RWPE2 (cell line): Measurements from ENCODE around the gene CRYZL1.
"Not testable (repeated sequence)": the region's sequence is repeated elsewhere in the genome, so short reads cannot be mapped to it uniquely, and the experiment has no call there.

ENCODE experiments used
- ATAC-seq: fragments of 200-7000 bp; cut with Tn5 transposase; 3 replicates; pipeline ENCODE4 v1.9.1; 2021; ENCODE audit warnings: low read depth
- DNase-seq: peaks from one replicate; pipeline ENCODE4 v3.0.0-alpha.2; 2020; ENCODE audit warnings: low spot score
- H3K27ac ChIP-seq: fragments of 450-650 bp; 2 replicates; pipeline ENCODE4 v1.5.1; 2017; ENCODE audit warnings: mild to moderate bottlenecking; ENCODE audit not compliant: poor library complexity, severe bottlenecking
- H3K27me3 ChIP-seq: fragments of 250-450 bp; sonication (Bioruptor Pico); 2 replicates; pipeline ENCODE4 v1.5.1; 2021; ENCODE audit warnings: mild to moderate bottlenecking, moderate library complexity; ENCODE audit not compliant: insufficient read depth, poor library complexity, severe bottlenecking
- H3K36me3 ChIP-seq: fragments of 250-450 bp; sonication (Bioruptor Pico); 2 replicates; pipeline ENCODE4 v1.5.1; 2020; ENCODE audit warnings: low read depth, mild to moderate bottlenecking, moderate library complexity
- H3K4me1 ChIP-seq: fragments of 250-450 bp; sonication (Bioruptor Pico); 2 replicates; pipeline ENCODE4 v1.5.1; 2021; ENCODE audit warnings: mild to moderate bottlenecking, moderate library complexity; ENCODE audit not compliant: insufficient read depth, poor library complexity, severe bottlenecking
- H3K4me3 ChIP-seq: fragments of 250-450 bp; sonication (Bioruptor Pico); 2 replicates; pipeline ENCODE4 v1.5.1; 2021; ENCODE audit warnings: mild to moderate bottlenecking, moderate library complexity; ENCODE audit not compliant: severe bottlenecking
- H3K9me3 ChIP-seq: fragments of 250-450 bp; sonication (Bioruptor Pico); 2 replicates; pipeline ENCODE4 v1.5.1; 2021; ENCODE audit warnings: mild to moderate bottlenecking, moderate library complexity; ENCODE audit not compliant: severe bottlenecking
- CTCF ChIP-seq: fragments of 450-650 bp; IDR thresholded peaks from one replicate; pipeline ENCODE4 v1.5.1; 2017; ENCODE audit warnings: mild to moderate bottlenecking, moderate library complexity; ENCODE audit not compliant: poor library complexity, severe bottlenecking

Gene CRYZL1

GRCh38 chr21:33584455-33584854 lies 57.1 kb downstream of the CRYZL1 start:
- DNase-seq (no peak), ATAC-seq (no peak)
- H3K9me3 ChIP-seq, result peaks cover 1% of the 10 kb centered on the region
- no peaks in the 10 kb centered on the region for H3K27me3 ChIP-seq
- no peak overlapping the region for H3K27ac ChIP-seq
- no peak for TF ChIP-seq CTCF
- H3K4me3 ChIP-seq, result no peak overlapping the region
- H3K4me1 ChIP-seq, result peaks cover 3% of the 10 kb centered on the region
- peaks cover 66% of the 10 kb centered on the region for H3K36me3 ChIP-seq

- peaks cover 4% of the 10 kb centered on the region for H3K9me3 ChIP-seq
- peaks cover 6% of the 10 kb centered on the region for H3K4me1 ChIP-seq
- H3K27ac ChIP-seq, result peak overlapping the region; percentile 29
- peak; percentile 59 for ATAC-seq
- H3K36me3 ChIP-seq, result peaks cover 88% of the 10 kb centered on the region
- H3K4me3 ChIP-seq, result no peak overlapping the region
- no peak for DNase-seq
- no peak for TF ChIP-seq CTCF
- H3K27me3 ChIP-seq, result no peaks in the 10 kb centered on the region
These were observed 62.5 kb downstream of the CRYZL1 start for GRCh38 chr21:33578959-33579542.

- DNase-seq, result no peak
- H3K4me3 ChIP-seq, result no peak overlapping the region
- H3K9me3 ChIP-seq, result peaks cover 4% of the 10 kb centered on the region
- peaks cover 91% of the 10 kb centered on the region for H3K36me3 ChIP-seq
- H3K27ac ChIP-seq, result peak overlapping the region; percentile 29
- peaks cover 6% of the 10 kb centered on the region for H3K4me1 ChIP-seq
- TF ChIP-seq CTCF, result no peak
- no peak for ATAC-seq
- H3K27me3 ChIP-seq, result no peaks in the 10 kb centered on the region
These were observed 63.3 kb downstream of the CRYZL1 start for GRCh38 chr21:33578214-33578613.

- not testable (repeated sequence) for ATAC-seq, H3K27me3 ChIP-seq, H3K4me1 ChIP-seq, H3K4me3 ChIP-seq, H3K27ac ChIP-seq, H3K9me3 ChIP-seq, DNase-seq
- peaks cover 93% of the 10 kb centered on the region for H3K36me3 ChIP-seq
These were observed 64.8 kb downstream of the CRYZL1 start for GRCh38 chr21:33576741-33577141.

GRCh38 chr21:33572350-33572749 lies 69.2 kb downstream of the CRYZL1 start:
- no peak for TF ChIP-seq CTCF
- Histone ChIP-seq H3K9me3 (no peaks in the 10 kb centered on the region), H3K27ac (no peak overlapping the region), H3K4me3 (no peak overlapping the region), H3K4me1 (no peaks in the 10 kb centered on the region), H3K27me3 (no peaks in the 10 kb centered on the region), H3K36me3 (peaks cover 97% of the 10 kb centered on the region)
- DNase-seq (no peak), ATAC-seq (no peak)
